ENCODE results near the gene KRTAP19-3.

Gene KRTAP19-3

GRCh38 chr21:30486180-30486579 is 5.6 kb downstream of the KRTAP19-3 start:
- no peak for DNase-seq (ENCODE audit: low read depth, low spot score)
- CTCF ChIA-PET = no interaction called here
- no peak overlapping the region for H3K4me3 ChIP-seq (ENCODE audit: low read depth, low read length)
- no peak for TF ChIP-seq CTCF (IDR thresholded peaks at IDR 0.05; ENCODE audit: insufficient read depth, low read length, missing control alignments)
- POLR2A ChIA-PET = no interaction called here

- no peak for DNase-seq (ENCODE audit: low read depth, low spot score)
- ChIA-PET CTCF (no interaction called here), POLR2A (no interaction called here)
Observed at GRCh38 chr21:30482130-30482529, 9.7 kb downstream of the KRTAP19-3 start.

GRCh38 chr21:30480145-30480544 is 11.7 kb downstream of the KRTAP19-3 start, which contains the start of gene KRTAP19-1:
KRTAP19-1 (minus strand) TSS chr21:30480367; CDS start chr21:30480317, 50 bp downstream.
- ChIA-PET POLR2A (no interaction called here), CTCF (no interaction called here)
- no peak within 1 kb of the TSS for H3K4me3 ChIP-seq (ENCODE audit: low read depth, low read length)
- no peak for TF ChIP-seq CTCF (IDR thresholded peaks at IDR 0.05; ENCODE audit: insufficient read depth, low read length, missing control alignments)
- no peak for DNase-seq (ENCODE audit: low read depth, low spot score)

More at GRCh38 chr21:30482130-30482529, 9.7 kb downstream of the KRTAP19-3 start:
- no peak overlapping the region for H3K4me3 ChIP-seq (ENCODE audit: low read depth, low read length)
- no peak for TF ChIP-seq CTCF (IDR thresholded peaks at IDR 0.05; ENCODE audit: insufficient read depth, low read length, missing control alignments)

- TF ChIP-seq CTCF (IDR thresholded peaks at IDR 0.05; ENCODE audit: insufficient read depth, low read length, missing control alignments) = no peak
- no peak overlapping the region for H3K4me3 ChIP-seq (ENCODE audit: low read depth, low read length)
- no peak for DNase-seq (ENCODE audit: low read depth, low spot score)
- ChIA-PET POLR2A (no interaction called here), CTCF (no interaction called here)
Observed at GRCh38 chr21:30479259-30479658, 12.6 kb downstream of the KRTAP19-3 start.

- no peak for TF ChIP-seq CTCF (IDR thresholded peaks at IDR 0.05; ENCODE audit: insufficient read depth, low read length, missing control alignments)
- CTCF ChIA-PET = no interaction called here
- DNase-seq (ENCODE audit: low read depth, low spot score) = no peak
- no peak overlapping the region for H3K4me3 ChIP-seq (ENCODE audit: low read depth, low read length)
- POLR2A ChIA-PET = no interaction called here
Observed at GRCh38 chr21:30478004-30478403, 13.8 kb downstream of the KRTAP19-3 start.

GRCh38 chr21:30468900-30469714 is 22.7 kb downstream of the KRTAP19-3 start:
- TF ChIP-seq CTCF (IDR thresholded peaks at IDR 0.05; ENCODE audit: insufficient read depth, low read length, missing control alignments) = no peak
- DNase-seq (ENCODE audit: low read depth, low spot score) = no peak
- H3K4me3 ChIP-seq (ENCODE audit: low read depth, low read length) = no peak overlapping the region
- POLR2A ChIA-PET = no interaction called here
- CTCF ChIA-PET = no interaction called here
